ENCODE data around the gene CARD9.

DNA sequence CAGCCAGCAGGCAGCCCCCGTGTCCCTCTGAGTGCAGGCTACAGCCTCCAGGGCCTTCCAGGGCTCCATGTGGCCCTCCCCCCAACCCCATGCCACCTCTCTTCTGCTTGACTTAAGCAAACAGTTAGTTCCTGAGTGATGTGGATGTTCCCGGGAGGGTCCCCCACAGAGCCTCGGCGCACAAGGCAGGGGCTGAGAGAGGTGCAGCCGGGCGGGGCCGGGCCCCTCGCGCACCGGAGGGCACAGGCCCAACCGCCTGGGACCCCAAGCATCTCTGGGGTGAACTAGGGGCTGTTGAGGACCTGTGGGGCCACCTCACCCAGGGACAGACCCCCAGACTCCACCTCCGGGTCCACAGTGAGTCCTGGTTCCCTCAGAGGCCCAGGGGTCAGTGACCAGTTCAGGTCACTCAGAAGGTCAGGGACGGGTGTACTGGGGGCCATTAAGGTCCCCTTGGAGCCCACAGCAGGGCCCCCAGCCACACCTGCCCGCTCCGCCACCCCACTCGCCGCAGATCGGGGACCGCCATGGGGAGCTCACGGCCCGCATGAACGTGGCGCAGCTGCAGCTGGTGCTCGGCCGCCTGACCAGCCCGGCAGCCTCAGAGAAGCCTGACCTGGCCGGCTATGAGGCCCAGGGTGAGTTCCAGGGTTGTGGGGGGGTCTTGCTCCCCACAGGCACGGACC, 33.0 kb downstream of the CARD9 start:
- TF ChIP-seq EZH2 (IDR thresholded peaks at IDR 0.05; ENCODE audit: insufficient read depth, poor library complexity, severe bottlenecking), result no peak
- no peak for TF ChIP-seq EZH2phosphoT487 (IDR thresholded peaks at IDR 0.05; ENCODE audit: insufficient read depth, low read depth)
